ENCODE data around the gene TRHDE.

The TRHDE gene

DNA sequence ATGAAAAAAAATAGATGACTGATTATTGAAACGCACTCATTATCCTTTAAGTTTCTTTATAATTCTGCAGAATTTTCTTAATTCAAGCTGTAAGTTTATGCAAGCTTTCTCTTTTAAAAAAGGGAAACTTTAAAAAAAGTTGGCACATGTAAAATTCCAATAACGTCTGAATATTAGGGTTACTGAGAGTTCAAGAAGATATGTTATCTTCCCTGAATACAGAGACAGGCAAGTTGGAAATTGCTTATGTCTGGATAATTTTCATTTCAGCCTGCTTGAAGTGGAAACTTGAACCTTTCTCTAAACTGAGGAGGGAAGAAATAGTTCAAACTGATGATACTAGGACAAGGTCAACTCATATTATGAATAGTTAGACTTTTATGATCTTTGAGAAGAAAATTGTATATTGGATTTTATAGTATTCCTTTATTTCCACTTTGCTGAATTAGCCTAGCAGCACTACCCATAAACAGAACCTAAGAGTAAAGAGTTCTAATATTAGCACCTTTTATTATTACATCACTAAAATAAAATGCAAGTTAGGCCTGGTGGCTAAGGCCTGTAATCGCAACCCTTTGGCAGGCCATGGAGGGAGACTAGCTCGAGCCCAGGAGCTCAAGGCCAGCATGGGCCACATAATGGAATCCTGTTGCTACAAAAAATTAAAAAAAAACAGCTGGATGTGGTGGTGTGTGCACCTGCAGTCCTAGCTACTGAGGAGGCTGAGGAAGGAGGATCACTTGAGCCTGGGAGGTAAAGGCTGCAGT, 288.0 kb downstream of the TRHDE start:
- no peak overlapping the region for H3K4me3 ChIP-seq (ENCODE audit: low read depth, low read length)
- TF ChIP-seq, protein P1, sequence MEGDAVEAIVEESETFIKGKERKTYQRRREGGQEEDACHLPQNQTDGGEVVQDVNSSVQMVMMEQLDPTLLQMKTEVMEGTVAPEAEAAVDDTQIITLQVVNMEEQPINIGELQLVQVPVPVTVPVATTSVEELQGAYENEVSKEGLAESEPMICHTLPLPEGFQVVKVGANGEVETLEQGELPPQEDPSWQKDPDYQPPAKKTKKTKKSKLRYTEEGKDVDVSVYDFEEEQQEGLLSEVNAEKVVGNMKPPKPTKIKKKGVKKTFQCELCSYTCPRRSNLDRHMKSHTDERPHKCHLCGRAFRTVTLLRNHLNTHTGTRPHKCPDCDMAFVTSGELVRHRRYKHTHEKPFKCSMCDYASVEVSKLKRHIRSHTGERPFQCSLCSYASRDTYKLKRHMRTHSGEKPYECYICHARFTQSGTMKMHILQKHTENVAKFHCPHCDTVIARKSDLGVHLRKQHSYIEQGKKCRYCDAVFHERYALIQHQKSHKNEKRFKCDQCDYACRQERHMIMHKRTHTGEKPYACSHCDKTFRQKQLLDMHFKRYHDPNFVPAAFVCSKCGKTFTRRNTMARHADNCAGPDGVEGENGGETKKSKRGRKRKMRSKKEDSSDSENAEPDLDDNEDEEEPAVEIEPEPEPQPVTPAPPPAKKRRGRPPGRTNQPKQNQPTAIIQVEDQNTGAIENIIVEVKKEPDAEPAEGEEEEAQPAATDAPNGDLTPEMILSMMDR (IDR thresholded peaks at IDR 0.05; ENCODE audit: low read depth, low read length): no peak

DNA sequence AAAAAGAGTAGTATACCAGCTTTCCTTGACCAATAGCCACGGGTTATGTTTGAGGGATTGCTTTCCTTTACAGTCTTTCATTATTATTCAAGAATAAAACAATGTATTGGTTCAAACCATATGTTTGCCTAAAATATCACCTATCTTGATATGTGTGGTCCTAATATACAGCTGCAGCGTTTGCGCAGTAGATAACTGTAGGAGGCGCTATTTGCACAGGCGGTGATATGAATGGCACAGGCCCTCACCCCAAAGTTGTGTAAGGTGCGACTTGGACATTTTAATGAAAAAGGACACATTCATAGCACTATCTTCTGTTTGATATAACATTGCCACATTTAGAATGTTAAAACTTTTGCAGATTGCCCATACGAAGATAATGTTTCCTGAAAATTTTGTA, 298.4 kb downstream of the TRHDE start:
- TF ChIP-seq, protein P1 (IDR thresholded peaks at IDR 0.05; ENCODE audit: low read depth, low read length): no peak
- no peak overlapping the region for H3K4me3 ChIP-seq (ENCODE audit: low read depth, low read length)

DNA sequence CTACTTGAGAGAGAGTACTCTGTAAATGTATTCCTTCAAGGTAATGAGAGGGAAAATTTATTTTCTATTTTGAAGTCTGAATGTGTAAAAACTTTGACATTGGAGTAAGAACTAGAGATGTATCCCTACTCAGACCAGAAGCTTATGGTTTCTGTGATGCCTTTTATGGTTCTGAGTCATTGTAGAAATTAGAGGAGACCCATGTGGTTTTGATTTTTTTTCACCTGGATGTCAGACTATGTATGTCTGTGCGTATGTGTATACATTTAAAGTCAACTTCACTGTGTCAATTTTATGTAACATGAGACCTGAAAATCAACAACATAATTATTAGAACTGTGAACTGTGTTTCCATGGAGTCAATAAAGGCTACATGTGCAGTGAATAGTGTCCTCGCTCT, 302.0 kb downstream of the TRHDE start:
- no peak overlapping the region for H3K4me3 ChIP-seq (ENCODE audit: low read depth, low read length)
- TF ChIP-seq, protein P1 (IDR thresholded peaks at IDR 0.05; ENCODE audit: low read depth, low read length): no peak

GRCh38 chr12:72578327-72578726, 306.2 kb downstream of the TRHDE start:
- H3K4me3 ChIP-seq (ENCODE audit: low read depth, low read length): no peak overlapping the region
- TF ChIP-seq, protein P1 (IDR thresholded peaks at IDR 0.05; ENCODE audit: low read depth, low read length): no peak

DNA sequence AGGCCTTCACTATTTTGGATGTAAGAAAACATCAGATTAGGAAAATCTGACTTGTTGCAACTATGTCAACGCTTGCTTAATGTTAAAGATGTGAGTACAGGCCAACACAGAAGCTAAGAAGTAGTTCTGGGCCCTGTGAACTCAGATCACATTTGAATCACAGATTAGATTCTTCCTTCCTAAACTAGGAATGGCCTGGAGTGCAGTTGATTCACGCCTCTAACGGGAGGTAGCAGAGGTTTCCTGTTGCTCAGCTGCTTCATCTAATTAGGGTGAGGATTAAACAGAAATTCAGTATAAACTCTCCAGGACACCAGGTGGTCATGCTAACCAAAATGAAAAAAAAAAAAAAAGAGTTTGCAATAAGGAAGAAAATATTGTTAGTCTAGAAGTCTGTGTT, 314.3 kb downstream of the TRHDE start:
- TF ChIP-seq, protein P1 (IDR thresholded peaks at IDR 0.05; ENCODE audit: low read depth, low read length): no peak
- H3K4me3 ChIP-seq (ENCODE audit: low read depth, low read length): no peak overlapping the region

DNA sequence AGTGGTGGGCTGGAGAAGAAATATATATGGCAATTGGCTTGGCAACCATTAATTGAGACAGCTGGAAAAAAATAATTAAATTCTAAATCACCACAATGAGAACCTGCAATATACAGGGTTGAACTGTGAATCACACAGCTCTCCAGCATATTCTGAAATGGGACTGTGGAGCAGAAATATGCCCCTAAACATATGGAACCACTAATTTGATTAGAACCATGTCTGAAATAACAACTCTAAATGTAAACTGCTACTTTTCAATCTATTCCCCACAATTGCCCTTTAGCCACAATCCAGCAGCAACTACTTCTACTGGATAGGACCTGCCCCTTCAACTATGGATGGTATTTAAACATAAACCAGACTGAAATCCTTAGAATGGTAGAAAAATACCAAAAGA, 330.4 kb downstream of the TRHDE start:
- TF ChIP-seq, protein P1 (IDR thresholded peaks at IDR 0.05; ENCODE audit: low read depth, low read length): no peak
- no peak overlapping the region for H3K4me3 ChIP-seq (ENCODE audit: low read depth, low read length)

DNA sequence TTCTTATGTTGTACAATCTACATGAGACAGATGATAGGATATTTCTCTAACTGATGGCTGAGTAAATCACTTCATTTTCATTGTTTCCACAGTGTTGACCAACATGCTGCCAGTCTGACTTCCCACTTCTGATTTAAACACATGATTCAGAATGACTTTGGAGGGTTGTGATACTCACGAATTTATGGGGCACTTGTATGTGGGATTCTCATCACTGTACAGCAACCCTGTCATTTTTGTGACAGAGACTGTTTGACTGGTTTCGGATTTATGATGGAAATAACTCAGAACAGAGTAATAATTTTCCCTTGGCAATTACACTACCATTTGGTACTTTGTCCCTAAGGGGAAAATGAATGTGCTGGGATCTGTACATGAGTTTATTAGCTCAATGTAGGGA, 333.8 kb downstream of the TRHDE start:
- no peak overlapping the region for H3K4me3 ChIP-seq (ENCODE audit: low read depth, low read length)
- TF ChIP-seq, protein P1 (IDR thresholded peaks at IDR 0.05; ENCODE audit: low read depth, low read length): no peak
